C4-2B (cell line): ENCODE measurements around the gene DPYSL4.

Source experiments
- H3K27ac ChIP-seq: fragments of 450-650 bp; 2 replicates; pipeline ENCODE4 v1.5.1; 2017
- ZFX ChIP-seq: fragments of 450-650 bp; IDR thresholded peaks from 2 replicates; pipeline ENCODE4 v1.6.1; 2017
- TF ChIP-seq, protein P1 (sequence below): fragments of 450-650 bp; conservative IDR thresholded peaks from 2 replicates; pipeline ENCODE4 v1.5.1; 2017; ENCODE audit warnings: mild to moderate bottlenecking

The DPYSL4 gene

DNA sequence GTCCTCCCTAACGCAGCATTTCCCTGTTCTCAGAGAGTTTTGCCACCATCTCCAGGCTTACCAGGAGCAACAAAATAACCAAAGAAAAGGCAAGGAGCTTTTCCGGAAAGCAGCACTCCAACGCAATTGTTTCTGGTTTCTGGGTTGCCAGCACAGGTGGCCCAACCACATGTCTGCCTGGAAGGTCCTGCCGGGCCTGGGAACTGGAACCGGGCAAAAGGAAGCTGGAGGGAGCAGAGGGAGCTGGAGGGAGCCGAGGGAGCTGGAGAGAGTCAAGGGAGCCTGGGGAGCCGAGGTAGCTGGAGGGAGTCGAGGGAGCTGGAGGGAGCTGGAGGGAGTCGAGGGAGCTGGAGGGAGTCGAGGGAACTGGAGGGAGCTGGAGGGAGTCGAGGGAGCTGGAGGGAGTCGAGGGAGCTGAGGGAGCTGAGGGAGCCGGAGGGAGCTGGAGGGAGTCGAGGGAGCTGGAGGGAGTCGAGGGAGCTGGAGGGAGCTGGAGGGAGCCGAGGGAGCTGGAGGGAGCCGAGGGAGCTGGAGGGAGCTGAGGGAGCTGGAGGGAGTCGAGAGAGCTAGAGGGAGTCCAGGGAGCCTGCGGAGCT is 66.4 kb downstream of the DPYSL4 start:
- TF ChIP-seq ZFX = no peak
- TF ChIP-seq, protein P1, sequence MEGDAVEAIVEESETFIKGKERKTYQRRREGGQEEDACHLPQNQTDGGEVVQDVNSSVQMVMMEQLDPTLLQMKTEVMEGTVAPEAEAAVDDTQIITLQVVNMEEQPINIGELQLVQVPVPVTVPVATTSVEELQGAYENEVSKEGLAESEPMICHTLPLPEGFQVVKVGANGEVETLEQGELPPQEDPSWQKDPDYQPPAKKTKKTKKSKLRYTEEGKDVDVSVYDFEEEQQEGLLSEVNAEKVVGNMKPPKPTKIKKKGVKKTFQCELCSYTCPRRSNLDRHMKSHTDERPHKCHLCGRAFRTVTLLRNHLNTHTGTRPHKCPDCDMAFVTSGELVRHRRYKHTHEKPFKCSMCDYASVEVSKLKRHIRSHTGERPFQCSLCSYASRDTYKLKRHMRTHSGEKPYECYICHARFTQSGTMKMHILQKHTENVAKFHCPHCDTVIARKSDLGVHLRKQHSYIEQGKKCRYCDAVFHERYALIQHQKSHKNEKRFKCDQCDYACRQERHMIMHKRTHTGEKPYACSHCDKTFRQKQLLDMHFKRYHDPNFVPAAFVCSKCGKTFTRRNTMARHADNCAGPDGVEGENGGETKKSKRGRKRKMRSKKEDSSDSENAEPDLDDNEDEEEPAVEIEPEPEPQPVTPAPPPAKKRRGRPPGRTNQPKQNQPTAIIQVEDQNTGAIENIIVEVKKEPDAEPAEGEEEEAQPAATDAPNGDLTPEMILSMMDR = no peak
- no peak overlapping the region for H3K27ac ChIP-seq

GRCh38 chr10:132254841-132255240 is 68.1 kb downstream of the DPYSL4 start:
- no peak overlapping the region for H3K27ac ChIP-seq

More at GRCh38 chr10:132254841-132255240, 68.1 kb downstream of the DPYSL4 start:
- TF ChIP-seq, protein P1 = no peak
- no peak for TF ChIP-seq ZFX
